ENCODE data around the gene CD247.

GRCh38 chr1:167467126-167467710 is 51.1 kb downstream of the CD247 start:
- TF ChIP-seq EZH2 (IDR thresholded peaks at IDR 0.05) (no peak), POLR2AphosphoS5 (IDR thresholded peaks at IDR 0.05; ENCODE audit: borderline replicate concordance, low read depth, low read length) (no peak)

Data from SK-N-MC (cell line).